DOHH2 (cell line): ENCODE data around the gene EFCAB14.

Experiments used
- H3F3A ChIP-seq: fragments of 200-600 bp; sonication (generic), shearing (Covaris generic); 2 replicates; pipeline ENCODE4 v1.6.0; 2016; ENCODE audit warnings: antibody characterized with exemption, mild to moderate bottlenecking; ENCODE audit not compliant: control insufficient read depth, insufficient read depth
- H3K27ac ChIP-seq: fragments of 200-600 bp; sonication (generic); 2 replicates; pipeline ENCODE4 v1.5.1; 2014; ENCODE audit warnings: low read depth, mild to moderate bottlenecking, low read length, moderate library complexity
- H3K27me3 ChIP-seq: fragments of 200-600 bp; sonication (generic); 2 replicates; pipeline ENCODE4 v1.6.1; 2014; ENCODE audit warnings: mild to moderate bottlenecking, low read length, mixed read lengths; ENCODE audit not compliant: control insufficient read depth
- H3K36me3 ChIP-seq: fragments of 200-600 bp; sonication (generic); 2 replicates; pipeline ENCODE4 v1.6.1; 2014; ENCODE audit warnings: mild to moderate bottlenecking, low read length, moderate library complexity, mixed read lengths; ENCODE audit not compliant: control insufficient read depth
- H3K4me1 ChIP-seq: fragments of 200-600 bp; sonication (generic); 2 replicates; pipeline ENCODE4 v1.6.1; 2014; ENCODE audit warnings: mild to moderate bottlenecking, low read length, mixed read lengths; ENCODE audit not compliant: control insufficient read depth
- H3K4me2 ChIP-seq: fragments of 200-600 bp; sonication (generic); 2 replicates; pipeline ENCODE4 v1.6.0; 2014; ENCODE audit warnings: mild to moderate bottlenecking, low read length, moderate library complexity
- H3K4me3 ChIP-seq: fragments of 200-600 bp; sonication (generic); 2 replicates; pipeline ENCODE4 v1.5.1; 2014; ENCODE audit warnings: mild to moderate bottlenecking, low read length, mixed read lengths
- H3K79me2 ChIP-seq: fragments of 200-600 bp; sonication (generic); 2 replicates; pipeline ENCODE4 v1.6.1; 2014; ENCODE audit warnings: mild to moderate bottlenecking, low read length, mixed read lengths; ENCODE audit not compliant: control insufficient read depth
- H3K9me2 ChIP-seq: fragments of 200-600 bp; sonication (generic); replicated peaks from 2 replicates; pipeline ENCODE4 v1.6.1; 2014; ENCODE audit warnings: mild to moderate bottlenecking, low read length, mixed read lengths; ENCODE audit not compliant: control insufficient read depth
- H3K9me3 ChIP-seq: fragments of 200-600 bp; sonication (generic); 2 replicates; pipeline ENCODE4 v1.6.1; 2014; ENCODE audit warnings: antibody characterized with exemption, low read length, mixed read lengths; ENCODE audit not compliant: control insufficient read depth, insufficient read depth
- H4K20me1 ChIP-seq: fragments of 200-600 bp; sonication (generic); 2 replicates; pipeline ENCODE4 v1.6.0; 2014; ENCODE audit warnings: low read depth, mild to moderate bottlenecking, antibody characterized with exemption, low read length, moderate library complexity; ENCODE audit not compliant: control insufficient read depth, insufficient read depth
- CTCF ChIP-seq: fragments of 200-600 bp; sonication (generic); IDR thresholded peaks from one replicate; pipeline ENCODE4 v1.5.1; 2014; ENCODE audit warnings: antibody characterized with exemption, mild to moderate bottlenecking, low read depth, low read length; ENCODE audit not compliant: poor library complexity, severe bottlenecking
- EZH2phosphoT487 ChIP-seq: fragments of 200-600 bp; sonication (generic); IDR thresholded peaks from 2 replicates; pipeline ENCODE4 v1.6.1; 2017; ENCODE audit warnings: borderline replicate concordance, mild to moderate bottlenecking, antibody characterized with exemption, low read length, moderate library complexity, mixed read lengths

EFCAB14 gene

GRCh38 chr1:46764402-46764801, 45.5 kb upstream of the EFCAB14 start:
- Histone ChIP-seq H3K4me2 (no peak overlapping the region), H3K9me2 (no peaks in the 10 kb centered on the region), H3K36me3 (no peaks in the 10 kb centered on the region), H3F3A (no peaks in the 10 kb centered on the region), H3K4me1 (no peaks in the 10 kb centered on the region), H3K4me3 (no peak overlapping the region), H4K20me1 (no peaks in the 10 kb centered on the region), H3K27me3 (no peaks in the 10 kb centered on the region), H3K79me2 (no peaks in the 10 kb centered on the region), H3K9me3 (peaks cover 7% of the 10 kb centered on the region; the same call in 1 of the 2 replicates), H3K27ac (no peak overlapping the region)
- TF ChIP-seq EZH2phosphoT487 (no peak), CTCF (no peak)

- no peak for TF ChIP-seq EZH2phosphoT487
- no peak for TF ChIP-seq CTCF
- Histone ChIP-seq H3K4me2 (no peak overlapping the region), H3K27me3 (peaks cover 10% of the 10 kb centered on the region; the same call in 1 of the 2 replicates), H3F3A (no peaks in the 10 kb centered on the region), H3K27ac (no peak overlapping the region), H3K79me2 (no peaks in the 10 kb centered on the region), H3K4me3 (no peak overlapping the region), H3K36me3 (no peaks in the 10 kb centered on the region), H3K9me3 (no peaks in the 10 kb centered on the region), H3K4me1 (no peaks in the 10 kb centered on the region), H4K20me1 (no peaks in the 10 kb centered on the region), H3K9me2 (no peaks in the 10 kb centered on the region)
These were observed 42.8 kb upstream of the EFCAB14 start for GRCh38 chr1:46761740-46762139.

GRCh38 chr1:46760558-46761166, 41.7 kb upstream of the EFCAB14 start:
- H3K27me3 ChIP-seq = peaks cover 10% of the 10 kb centered on the region; the same call in 1 of the 2 replicates
- no peak overlapping the region for H3K27ac ChIP-seq
- TF ChIP-seq EZH2phosphoT487 (no peak), CTCF (no peak)

More at GRCh38 chr1:46760558-46761166, 41.7 kb upstream of the EFCAB14 start:
- no peaks in the 10 kb centered on the region for H3K4me1 ChIP-seq
- no peaks in the 10 kb centered on the region for H3K79me2 ChIP-seq
- H3K4me2 ChIP-seq = no peak overlapping the region
- no peaks in the 10 kb centered on the region for H3K9me2 ChIP-seq
- no peaks in the 10 kb centered on the region for H3K9me3 ChIP-seq
- no peaks in the 10 kb centered on the region for H4K20me1 ChIP-seq
- H3F3A ChIP-seq = no peaks in the 10 kb centered on the region
- no peak overlapping the region for H3K4me3 ChIP-seq
- H3K36me3 ChIP-seq = no peaks in the 10 kb centered on the region
